GM20431 (cell line): ENCODE data around the gene ZNF493.

Experiments used
- in situ Hi-C: fragments of 300-500 bp; cut with MseI, MboI; formaldehyde crosslinking; loops from one replicate; pipeline ENCODE4 v1.15.0; 2020; ENCODE audit warnings: low sequenced_read_pairs; ENCODE audit not compliant: unreplicated experiment

ZNF493 gene

GRCh38 chr19:21396893-21397572 lies at the start of gene ZNF493:
Gene ZNF493 (plus strand): TSS chr19:21397133. CDS start chr19:21397238, 105 bp downstream.
- in situ Hi-C loops = no loop called here

GRCh38 chr19:21352830-21353229 lies 44.1 kb upstream of the ZNF493 start:
- in situ Hi-C loops = no loop called here

DNA sequence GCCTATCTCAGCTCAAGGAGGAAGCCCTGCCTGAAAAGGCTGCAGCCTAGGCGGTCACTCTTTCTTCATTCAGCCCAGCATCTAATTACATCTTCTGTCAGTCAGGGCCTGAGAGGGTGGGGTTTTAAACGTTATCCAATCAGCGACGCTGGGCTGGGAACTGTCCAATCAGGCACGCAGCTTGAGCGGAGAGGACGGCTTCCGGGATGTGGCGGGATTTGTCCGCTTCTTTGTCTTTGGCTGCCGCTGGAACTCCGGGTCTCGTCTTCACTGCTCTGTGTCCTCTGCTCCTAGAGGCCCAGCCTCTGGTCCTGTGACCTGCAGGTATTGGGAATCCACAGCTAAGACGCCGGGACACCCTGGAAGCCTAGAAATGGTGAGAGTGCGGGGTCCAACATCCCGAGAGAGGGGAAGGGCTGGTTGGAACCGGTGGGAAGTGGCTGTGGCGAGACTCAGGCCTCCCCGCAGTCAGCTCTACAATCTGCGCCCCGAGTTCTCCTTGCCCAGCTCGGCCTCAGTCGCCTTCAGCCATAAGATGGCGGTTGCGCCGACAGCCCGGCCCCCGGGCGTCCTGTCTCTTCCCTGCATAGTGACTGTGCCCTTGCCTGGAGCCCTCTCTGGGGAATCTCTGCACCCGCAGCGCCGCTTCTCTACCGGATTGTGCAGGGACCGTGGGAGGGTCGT lies 38.0 kb upstream of the ZNF493 start, which contains the start of gene ZNF738:
ZNF738 (plus strand) TSS at position 233 of the 684 bp plus-strand sequence; CDS start at position 374, 141 bp downstream.
- in situ Hi-C loops = no loop called here

GRCh38 chr19:21362291-21362690 lies 34.6 kb upstream of the ZNF493 start:
- in situ Hi-C loops = no loop called here

DNA sequence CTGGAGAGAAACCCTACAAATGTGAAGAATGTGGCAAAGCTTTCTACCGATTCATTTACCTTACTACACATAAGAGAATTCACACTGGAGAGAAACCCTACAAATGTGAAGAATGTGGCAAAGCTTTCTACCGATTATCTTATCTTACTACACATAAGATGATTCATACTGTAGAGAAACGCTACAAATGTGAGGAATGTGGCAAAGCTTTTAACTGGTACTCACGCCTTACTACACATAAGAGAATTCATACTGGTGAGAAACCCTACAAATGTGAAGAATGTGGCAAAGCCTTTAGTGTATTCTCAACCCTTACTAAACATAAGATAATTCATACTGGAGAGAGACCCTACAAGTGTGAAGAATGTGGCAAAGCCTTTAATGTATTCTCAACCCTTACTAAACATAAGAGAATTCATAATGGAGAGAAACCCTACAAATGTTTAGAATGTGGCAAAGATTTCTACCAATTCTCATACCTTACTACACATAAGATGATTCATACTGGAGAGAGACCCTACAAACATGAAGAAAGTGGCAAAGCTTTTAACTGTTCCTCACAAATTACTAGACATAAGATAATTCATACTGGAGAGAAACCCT lies 12.9 kb upstream of the ZNF493 start:
- in situ Hi-C loops = no loop called here

GRCh38 chr19:21396121-21396520 lies 812 bp upstream of the ZNF493 start:
- in situ Hi-C loops = no loop called here

- in situ Hi-C loops = no loop called here
These were observed 1.9 kb downstream of the ZNF493 start for GRCh38 chr19:21398851-21399250.

GRCh38 chr19:21402303-21402985 lies 5.5 kb downstream of the ZNF493 start:
- in situ Hi-C loops = no loop called here

GRCh38 chr19:21410166-21410565 lies 13.2 kb downstream of the ZNF493 start:
- in situ Hi-C loops = no loop called here

GRCh38 chr19:21422244-21422643 lies 25.3 kb downstream of the ZNF493 start:
- in situ Hi-C loops = no loop called here

DNA sequence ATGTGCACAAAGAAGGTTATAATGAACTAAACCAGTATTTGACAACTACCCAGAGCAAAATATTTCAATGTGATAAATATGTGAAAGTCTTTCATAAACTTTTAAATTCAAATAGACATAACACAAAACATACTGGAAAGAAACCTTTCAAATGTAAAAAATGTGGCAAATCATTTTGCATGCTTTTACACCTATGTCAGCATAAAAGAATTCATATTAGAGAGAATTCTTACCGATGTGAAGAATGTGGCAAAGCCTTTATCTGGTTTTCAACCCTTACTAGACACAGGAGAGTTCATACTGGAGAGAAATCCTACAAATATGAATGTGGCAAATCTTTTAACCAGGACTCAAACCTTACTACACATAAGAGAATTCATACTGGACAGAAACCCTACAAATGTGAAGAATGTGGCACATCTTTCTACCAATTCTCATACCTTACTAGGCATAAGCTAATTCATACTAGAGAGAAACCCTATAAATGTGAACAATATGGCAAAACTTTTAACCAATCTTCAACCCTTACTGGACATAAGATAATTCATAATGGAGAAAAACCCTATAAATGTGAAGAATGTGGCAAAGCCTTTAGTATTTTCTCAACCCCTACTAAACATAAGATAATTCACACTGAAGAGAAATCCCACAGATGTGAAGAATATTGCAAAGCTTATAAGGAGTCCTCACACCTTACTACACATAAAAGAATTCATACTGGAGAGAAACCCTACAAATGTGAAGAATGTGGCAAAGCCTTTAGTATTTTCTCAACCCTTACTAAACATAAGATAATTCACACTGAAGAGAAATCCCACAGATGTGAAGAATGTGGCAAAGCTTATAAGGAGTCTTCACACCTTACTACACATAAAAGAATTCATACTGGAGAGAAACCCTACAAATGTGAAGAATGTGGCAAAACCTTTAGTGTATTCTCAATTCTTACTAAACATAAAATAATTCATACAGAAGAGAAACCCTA lies 26.4 kb downstream of the ZNF493 start:
- in situ Hi-C loops = no loop called here

DNA sequence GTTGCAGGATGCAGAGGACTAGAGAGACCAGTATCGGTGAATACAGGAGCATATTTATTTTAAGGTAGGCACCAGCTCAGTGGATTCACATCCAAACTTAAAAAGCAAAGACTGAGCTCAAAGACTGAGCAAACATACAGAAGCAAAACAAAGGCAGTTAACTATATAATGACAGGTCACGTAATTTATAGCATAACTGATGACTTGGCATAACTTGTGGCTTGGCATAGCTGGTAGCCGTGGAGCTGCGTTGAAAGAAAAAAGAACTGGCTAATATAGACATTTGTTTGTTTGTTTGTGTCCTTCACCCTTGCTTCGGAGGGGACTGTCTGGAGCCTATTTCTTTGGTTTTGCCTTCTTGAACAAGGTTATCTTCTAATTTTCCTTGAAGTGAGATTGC lies 33.7 kb downstream of the ZNF493 start:
- in situ Hi-C loops = no loop called here

DNA sequence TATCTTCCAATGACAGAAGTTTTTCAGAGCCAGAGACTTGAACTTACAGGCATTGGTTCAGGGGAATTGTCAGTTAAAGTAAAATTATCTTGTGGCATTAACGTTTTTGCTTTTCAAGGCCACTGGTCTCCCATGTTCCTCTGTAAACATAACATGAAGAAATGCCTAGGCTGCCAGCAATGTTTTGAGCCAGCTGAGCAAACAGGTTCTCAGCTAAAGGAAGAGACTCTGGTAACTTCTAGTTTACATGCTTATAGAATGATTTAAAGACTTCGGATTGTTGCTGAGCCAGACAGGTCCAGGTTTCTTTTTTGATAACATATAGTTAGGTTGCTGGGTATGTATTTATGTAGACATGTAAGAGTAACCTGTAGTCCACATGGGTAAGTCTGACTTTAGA lies 35.7 kb downstream of the ZNF493 start:
- in situ Hi-C loops = no loop called here

GRCh38 chr19:21434516-21434915 lies 37.6 kb downstream of the ZNF493 start:
- in situ Hi-C loops = no loop called here

DNA sequence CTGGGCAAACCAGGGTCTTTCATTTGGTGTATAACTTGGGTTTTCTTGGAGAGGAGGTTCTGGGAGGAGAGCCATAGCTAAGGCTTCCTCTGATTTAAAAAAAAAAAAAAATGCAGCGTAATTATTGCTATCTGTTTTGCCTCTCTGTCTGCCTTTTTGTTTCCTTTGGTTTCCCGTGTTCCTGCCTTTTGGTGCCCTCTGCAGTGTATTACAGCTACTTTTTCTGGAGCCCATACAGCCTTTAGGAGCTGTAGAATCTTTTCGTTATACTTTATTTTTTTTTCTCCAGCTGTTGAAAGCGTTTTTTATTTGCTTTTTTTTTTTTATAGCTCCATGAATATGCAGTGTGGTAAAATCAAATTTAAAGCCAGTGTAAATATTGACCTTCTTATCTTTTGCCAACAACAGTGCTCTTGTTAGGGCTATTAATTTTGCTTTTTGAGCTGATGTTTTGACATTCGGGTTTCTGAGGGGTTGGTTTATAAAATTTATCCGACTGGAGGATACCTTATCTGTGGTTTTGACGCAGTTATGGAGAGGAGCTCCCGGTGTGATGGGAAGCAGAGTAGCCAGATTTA lies 38.1 kb downstream of the ZNF493 start:
- in situ Hi-C loops = no loop called here

DNA sequence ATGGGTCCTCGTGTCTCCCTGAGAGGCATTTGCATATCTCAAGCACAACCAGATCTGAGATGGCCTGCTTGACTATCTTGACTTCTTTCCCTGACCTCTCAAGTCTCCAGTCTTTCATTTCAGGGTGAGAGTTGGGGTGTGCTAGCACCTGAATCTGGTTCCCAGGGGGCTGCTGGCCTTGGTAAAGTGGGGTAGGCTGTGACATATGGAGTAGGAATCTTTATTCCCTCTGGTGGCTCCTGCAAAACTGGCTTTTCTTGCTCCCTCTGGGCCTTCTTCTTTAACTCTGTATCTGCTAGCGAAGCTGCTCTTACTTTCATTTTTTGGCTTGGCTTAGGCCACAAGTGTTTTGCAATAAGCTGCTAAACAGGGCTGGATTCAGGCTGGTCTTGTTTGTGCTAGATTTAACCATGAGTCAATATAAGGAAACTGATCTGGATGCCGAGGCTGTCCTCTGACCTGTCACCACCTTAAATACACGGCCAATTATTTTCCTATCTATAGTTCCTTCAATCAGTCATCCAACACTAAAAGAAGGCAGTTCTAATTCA lies 42.3 kb downstream of the ZNF493 start:
- in situ Hi-C loops = no loop called here

GRCh38 chr19:21440321-21440720 lies 43.4 kb downstream of the ZNF493 start:
- in situ Hi-C loops = no loop called here

- in situ Hi-C loops = no loop called here
These were observed 54.3 kb downstream of the ZNF493 start for GRCh38 chr19:21451187-21451586.

DNA sequence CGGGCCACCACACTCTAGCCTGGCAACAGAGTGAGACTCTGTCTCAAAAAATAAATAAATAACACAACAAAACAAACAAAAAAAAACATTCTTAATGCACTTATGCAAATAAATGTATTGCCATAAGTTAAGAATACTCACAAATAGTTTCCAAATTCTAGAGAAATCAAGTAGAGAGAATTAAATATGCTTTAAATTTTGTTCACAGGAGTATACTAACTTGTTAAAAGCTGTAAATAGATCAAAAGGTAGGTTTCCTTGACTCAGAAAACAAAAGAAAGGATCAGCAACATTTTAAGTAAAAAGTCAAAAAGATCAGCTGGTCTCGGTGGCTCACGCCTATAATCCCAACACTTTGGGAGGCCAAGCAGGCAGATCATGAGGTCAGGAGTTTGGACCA lies 58.0 kb downstream of the ZNF493 start:
- in situ Hi-C loops = no loop called here
